NCI-H1092 treated with DMSO at 0.1 percent for 48 hours (cell line): ENCODE data around the gene FCHSD2.
"Not testable (repeated sequence)": the region's sequence is repeated elsewhere in the genome, so short reads cannot be mapped to it uniquely, and the experiment has no call there.

Experiments
- DNase-seq: peaks from one replicate; lab custom pipeline; 2025; lab: John Stamatoyannopoulos, UW

The FCHSD2 gene

GRCh38 chr11:72869831-72870230 is 272.3 kb downstream of the FCHSD2 start:
- DNase-seq, result no peak

- DNase-seq, result no peak
Measured at GRCh38 chr11:72867970-72868369, 274.1 kb downstream of the FCHSD2 start.

GRCh38 chr11:72864702-72865655 is 277.1 kb downstream of the FCHSD2 start:
- DNase-seq, result no peak

GRCh38 chr11:72863916-72864315 is 278.2 kb downstream of the FCHSD2 start:
- DNase-seq, result no peak

- DNase-seq, result no peak
Measured at GRCh38 chr11:72863091-72863490, 279.0 kb downstream of the FCHSD2 start.

GRCh38 chr11:72860592-72860991 is 281.5 kb downstream of the FCHSD2 start:
- no peak for DNase-seq

GRCh38 chr11:72860010-72860409 is 282.1 kb downstream of the FCHSD2 start:
- DNase-seq, result no peak

GRCh38 chr11:72859126-72859525 is 283.0 kb downstream of the FCHSD2 start:
- DNase-seq, result no peak

- DNase-seq, result not testable (repeated sequence)
Measured at GRCh38 chr11:72858267-72858666, 283.9 kb downstream of the FCHSD2 start.

- no peak for DNase-seq
Measured at GRCh38 chr11:72856551-72857345, 285.4 kb downstream of the FCHSD2 start.

GRCh38 chr11:72856065-72856464 is 286.1 kb downstream of the FCHSD2 start:
- DNase-seq, result no peak

- no peak for DNase-seq
Measured at GRCh38 chr11:72851726-72852125, 290.4 kb downstream of the FCHSD2 start.

- no peak for DNase-seq
Measured at GRCh38 chr11:72850832-72851231, 291.3 kb downstream of the FCHSD2 start.

- DNase-seq, result peak; percentile 7
Measured at GRCh38 chr11:72848846-72849466, 293.2 kb downstream of the FCHSD2 start.

- no peak for DNase-seq
Measured at GRCh38 chr11:72844356-72844755, 297.8 kb downstream of the FCHSD2 start.

- no peak for DNase-seq
Measured at GRCh38 chr11:72842653-72843330, 299.3 kb downstream of the FCHSD2 start.

- no peak for DNase-seq
Measured at GRCh38 chr11:72842126-72842525, 300.0 kb downstream of the FCHSD2 start.

- no peak for DNase-seq
Measured at GRCh38 chr11:72841397-72841796, 300.7 kb downstream of the FCHSD2 start.

GRCh38 chr11:72840780-72841179 is 301.3 kb downstream of the FCHSD2 start:
- DNase-seq, result no peak

- no peak for DNase-seq
Measured at GRCh38 chr11:72838691-72839305, 303.3 kb downstream of the FCHSD2 start.

- no peak for DNase-seq
Measured at GRCh38 chr11:72836111-72836510, 306.0 kb downstream of the FCHSD2 start.
